ENCODE results near the gene TBC1D2B. TPM values are rescaled to one million over a fixed set of nuclear protein-coding genes. Genes with fewer than 3 reads are reported as not detected.
"Not testable (repeated sequence)": the region's sequence is repeated elsewhere in the genome, so short reads cannot be mapped to it uniquely, and the experiment has no call there.

Gene TBC1D2B
- total RNA-seq, 1 donor from 2014 or later, result 22.1 TPM

GRCh38 chr15:77996226-77996625 is 81.3 kb downstream of the TBC1D2B start:
- H3K36me3 Mint-ChIP-seq; H3K9me3 Mint-ChIP-seq; H3K4me3 Mint-ChIP-seq; H3K27ac Mint-ChIP-seq; DNase-seq (ENCODE audit: extremely low spot score, unreplicated experiment); H3K27me3 Mint-ChIP-seq: not testable (repeated sequence)
- peaks cover 12% of the 10 kb centered on the region for H3K4me1 Mint-ChIP-seq (ENCODE audit: unreplicated experiment)

DNA sequence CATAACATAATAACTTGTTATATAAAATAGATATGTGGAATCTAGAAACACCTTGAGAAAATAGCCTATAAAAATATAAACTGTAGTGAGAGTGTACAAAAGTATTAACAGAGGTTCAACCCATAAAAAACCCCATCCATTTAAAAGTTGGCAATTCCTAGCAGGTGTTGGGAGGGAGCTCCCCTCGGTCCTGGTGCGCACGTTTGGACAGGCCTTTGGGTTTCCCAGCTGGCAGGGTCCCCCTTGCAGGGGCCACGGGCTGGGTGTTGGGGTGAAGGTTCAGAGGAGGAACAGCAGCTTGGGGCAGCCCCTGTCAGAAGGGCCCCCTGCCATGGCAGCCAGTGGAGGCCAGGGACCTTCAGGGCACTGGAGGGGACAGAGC is 82.0 kb downstream of the TBC1D2B start:
- H3K4me3 Mint-ChIP-seq; DNase-seq (ENCODE audit: extremely low spot score, unreplicated experiment); H3K9me3 Mint-ChIP-seq; H3K27me3 Mint-ChIP-seq; H3K27ac Mint-ChIP-seq; H3K36me3 Mint-ChIP-seq: not testable (repeated sequence)
- peaks cover 12% of the 10 kb centered on the region for H3K4me1 Mint-ChIP-seq (ENCODE audit: unreplicated experiment)

- not testable (repeated sequence) for H3K27me3 Mint-ChIP-seq; DNase-seq (ENCODE audit: extremely low spot score, unreplicated experiment); H3K9me3 Mint-ChIP-seq; H3K27ac Mint-ChIP-seq; H3K36me3 Mint-ChIP-seq; H3K4me3 Mint-ChIP-seq
- H3K4me1 Mint-ChIP-seq (ENCODE audit: unreplicated experiment), result peaks cover 12% of the 10 kb centered on the region
- TF ChIP-seq, protein P1, sequence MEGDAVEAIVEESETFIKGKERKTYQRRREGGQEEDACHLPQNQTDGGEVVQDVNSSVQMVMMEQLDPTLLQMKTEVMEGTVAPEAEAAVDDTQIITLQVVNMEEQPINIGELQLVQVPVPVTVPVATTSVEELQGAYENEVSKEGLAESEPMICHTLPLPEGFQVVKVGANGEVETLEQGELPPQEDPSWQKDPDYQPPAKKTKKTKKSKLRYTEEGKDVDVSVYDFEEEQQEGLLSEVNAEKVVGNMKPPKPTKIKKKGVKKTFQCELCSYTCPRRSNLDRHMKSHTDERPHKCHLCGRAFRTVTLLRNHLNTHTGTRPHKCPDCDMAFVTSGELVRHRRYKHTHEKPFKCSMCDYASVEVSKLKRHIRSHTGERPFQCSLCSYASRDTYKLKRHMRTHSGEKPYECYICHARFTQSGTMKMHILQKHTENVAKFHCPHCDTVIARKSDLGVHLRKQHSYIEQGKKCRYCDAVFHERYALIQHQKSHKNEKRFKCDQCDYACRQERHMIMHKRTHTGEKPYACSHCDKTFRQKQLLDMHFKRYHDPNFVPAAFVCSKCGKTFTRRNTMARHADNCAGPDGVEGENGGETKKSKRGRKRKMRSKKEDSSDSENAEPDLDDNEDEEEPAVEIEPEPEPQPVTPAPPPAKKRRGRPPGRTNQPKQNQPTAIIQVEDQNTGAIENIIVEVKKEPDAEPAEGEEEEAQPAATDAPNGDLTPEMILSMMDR (conservative IDR thresholded peaks at IDR 0.05), result peak; percentile 32
These were observed 82.5 kb downstream of the TBC1D2B start for GRCh38 chr15:77994893-77995536.

- H3K27ac Mint-ChIP-seq, result peak overlapping the region; percentile 48
- not testable (repeated sequence) for H3K36me3 Mint-ChIP-seq
These were observed 83.4 kb downstream of the TBC1D2B start for GRCh38 chr15:77993970-77994693.

DNA sequence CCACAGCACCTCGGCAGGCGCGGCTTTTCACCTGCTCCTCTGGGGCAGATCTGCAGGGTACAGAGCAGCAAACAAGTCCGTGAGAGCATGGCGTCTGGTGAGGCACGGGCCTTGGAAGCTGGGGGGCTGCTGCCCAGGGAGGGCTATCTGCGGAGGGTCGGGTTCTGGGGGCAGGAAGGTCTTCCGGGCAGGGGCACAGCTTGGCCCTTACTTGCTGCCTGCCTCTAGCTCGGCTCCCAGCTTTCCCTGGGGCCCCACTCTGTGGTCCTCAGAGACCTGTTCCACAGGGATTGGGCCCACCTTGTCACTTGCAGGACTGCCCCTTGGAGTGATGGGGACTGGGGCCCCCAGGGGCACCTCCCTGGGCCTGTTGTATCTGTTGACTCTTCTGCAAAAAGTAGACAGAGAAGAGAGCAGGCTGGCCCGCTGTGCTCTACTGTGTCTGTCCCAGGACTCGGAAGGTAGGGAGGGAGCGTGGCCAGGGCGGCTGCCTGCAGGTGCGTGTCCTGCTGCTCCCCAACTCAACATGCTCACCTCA is 84.1 kb downstream of the TBC1D2B start:
- no peaks in the 10 kb centered on the region for H3K9me3 Mint-ChIP-seq
- TF ChIP-seq, protein P1 (conservative IDR thresholded peaks at IDR 0.05), result no peak
- H3K36me3 Mint-ChIP-seq, result no peaks in the 10 kb centered on the region
- peaks cover 12% of the 10 kb centered on the region for H3K4me1 Mint-ChIP-seq (ENCODE audit: unreplicated experiment)
- peak overlapping the region; percentile 31 for H3K4me3 Mint-ChIP-seq
- H3K27me3 Mint-ChIP-seq, result no peaks in the 10 kb centered on the region
- peak overlapping the region; percentile 48 for H3K27ac Mint-ChIP-seq
- no peak for DNase-seq (ENCODE audit: extremely low spot score, unreplicated experiment)

More at GRCh38 chr15:77993970-77994693, 83.4 kb downstream of the TBC1D2B start:
- DNase-seq (ENCODE audit: extremely low spot score, unreplicated experiment); H3K4me3 Mint-ChIP-seq; H3K27me3 Mint-ChIP-seq; H3K9me3 Mint-ChIP-seq: not testable (repeated sequence)
- H3K4me1 Mint-ChIP-seq (ENCODE audit: unreplicated experiment), result peaks cover 12% of the 10 kb centered on the region

GRCh38 chr15:77992356-77993222 is 84.9 kb downstream of the TBC1D2B start:
- Mint-ChIP-seq H3K36me3 (no peaks in the 10 kb centered on the region), H3K27me3 (no peaks in the 10 kb centered on the region), H3K4me3 (peak overlapping the region; percentile 31), H3K9me3 (no peaks in the 10 kb centered on the region), H3K27ac (no peak overlapping the region), H3K4me1 (ENCODE audit: unreplicated experiment) (peaks cover 16% of the 10 kb centered on the region)
- no peak for DNase-seq (ENCODE audit: extremely low spot score, unreplicated experiment)
- TF ChIP-seq, protein P1 (conservative IDR thresholded peaks at IDR 0.05), result no peak

DNA sequence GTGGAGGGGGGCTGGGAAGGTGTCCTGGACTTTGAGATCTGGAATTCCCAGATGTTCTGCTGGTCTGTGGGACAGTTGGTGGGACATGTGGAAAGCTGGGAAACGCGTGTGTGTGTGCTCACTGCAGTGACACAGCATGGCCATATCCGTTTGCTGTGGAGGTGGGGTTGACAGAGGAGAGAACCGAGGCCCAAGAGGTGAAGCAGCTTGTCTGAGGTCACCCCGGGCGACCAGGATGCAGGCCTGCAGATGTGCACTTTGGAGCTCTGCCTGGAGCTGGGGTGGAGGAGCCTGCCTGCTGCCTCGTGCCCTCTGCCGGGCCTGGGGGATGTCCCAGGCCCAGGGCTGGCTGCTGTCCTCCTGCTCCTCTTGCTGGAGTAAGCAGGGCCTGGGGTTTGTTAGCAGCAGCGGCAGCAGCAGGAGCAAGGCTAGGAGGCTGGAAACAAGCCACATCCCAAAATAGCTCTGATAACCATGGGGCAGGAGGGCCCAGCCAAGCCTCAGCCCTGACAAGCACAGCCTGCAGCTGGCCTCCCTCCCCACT is 85.8 kb downstream of the TBC1D2B start:
- not testable (repeated sequence) for H3K27me3 Mint-ChIP-seq; H3K9me3 Mint-ChIP-seq; DNase-seq (ENCODE audit: extremely low spot score, unreplicated experiment); H3K36me3 Mint-ChIP-seq
- Mint-ChIP-seq H3K27ac (peak overlapping the region; percentile 39), H3K4me3 (peak overlapping the region; percentile 47), H3K4me1 (ENCODE audit: unreplicated experiment) (peaks cover 16% of the 10 kb centered on the region)
